ENCODE results near the gene IRX6. TPM values are rescaled to one million over a fixed set of nuclear protein-coding genes. Genes with fewer than 3 reads are reported as not detected.
A peak's percentile ranks its signal among the peaks of the same experiment; 100 is the strongest.

The IRX6 gene
- total RNA-seq, 1 donor from 2014 or later: not detected

GRCh38 chr16:55367866-55368603 is 44.0 kb downstream of the IRX6 start:
- DNase-seq: no peak

DNA sequence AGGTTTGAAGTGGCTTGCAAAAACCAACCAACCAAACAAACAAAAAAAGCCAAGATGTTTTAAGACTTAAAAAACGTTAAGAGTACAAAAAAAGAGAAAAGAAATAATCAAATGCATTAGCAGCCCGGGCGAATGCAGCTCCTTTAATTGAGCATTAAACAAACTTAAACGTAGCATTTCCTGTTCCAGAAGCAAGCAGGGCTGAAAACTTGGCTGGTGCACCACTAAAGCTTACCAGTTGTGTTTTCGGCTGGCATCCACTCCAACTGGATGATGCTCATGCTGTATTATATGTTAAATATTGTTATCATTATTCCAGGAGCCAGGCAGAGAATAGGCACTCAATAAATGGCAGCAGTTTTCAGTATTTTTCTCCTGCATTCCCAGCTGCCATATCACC is 45.1 kb downstream of the IRX6 start:
- DNase-seq: no peak

DNA sequence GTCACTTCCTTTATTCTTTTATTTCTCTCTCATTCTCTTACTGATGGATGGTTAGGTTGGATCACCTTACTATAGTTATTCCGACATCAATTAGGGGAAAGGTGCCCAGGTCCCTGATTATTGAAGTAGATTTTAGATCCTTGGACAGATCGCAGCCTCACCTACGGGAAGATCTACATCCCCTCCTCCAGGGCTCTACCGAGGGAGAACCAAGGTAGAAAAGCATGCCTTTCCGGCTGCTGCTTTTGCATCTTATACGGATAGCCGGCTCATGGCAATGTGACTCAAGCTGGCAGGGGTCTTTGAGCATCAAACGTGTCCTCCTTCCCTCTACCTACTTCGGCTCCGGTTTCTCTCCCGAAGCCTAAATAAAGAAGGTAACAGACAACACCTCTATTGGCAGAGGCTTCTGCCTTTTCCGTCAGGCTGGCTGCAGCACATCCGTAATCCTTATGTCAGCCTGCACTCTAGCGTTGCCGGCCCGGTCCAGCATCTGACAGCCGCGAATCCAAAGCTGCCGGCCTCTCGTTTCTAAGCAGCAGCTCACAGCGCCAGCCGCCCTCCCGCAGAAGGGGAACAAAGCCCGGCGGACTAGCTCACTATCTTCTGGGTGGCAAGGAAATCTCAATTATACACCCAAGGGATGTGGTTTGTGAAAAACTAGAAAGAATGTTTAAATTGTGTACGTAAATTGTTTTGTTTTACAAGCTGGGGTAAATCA is 46.9 kb downstream of the IRX6 start:
- peak; percentile 74 for DNase-seq

- no peak for DNase-seq
Measured at GRCh38 chr16:55372792-55373488, 48.9 kb downstream of the IRX6 start.

DNA sequence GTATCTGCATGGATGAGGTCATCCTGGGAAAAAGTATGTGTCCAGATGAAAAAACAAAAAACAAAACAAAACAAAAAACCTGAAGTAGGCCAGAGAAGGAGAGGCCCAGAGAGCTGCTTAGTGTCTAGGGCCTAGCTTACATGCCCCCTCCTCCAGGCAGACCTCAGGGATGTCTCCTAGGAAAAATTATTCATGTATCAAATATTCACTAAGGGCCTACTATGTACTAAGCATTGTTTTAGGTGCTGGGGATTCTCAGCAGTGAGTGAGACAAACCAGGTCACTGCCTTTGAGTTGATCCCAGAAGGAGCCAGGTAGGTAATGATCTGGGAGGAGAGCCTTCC is 49.5 kb downstream of the IRX6 start:
- no peak for DNase-seq

DNA sequence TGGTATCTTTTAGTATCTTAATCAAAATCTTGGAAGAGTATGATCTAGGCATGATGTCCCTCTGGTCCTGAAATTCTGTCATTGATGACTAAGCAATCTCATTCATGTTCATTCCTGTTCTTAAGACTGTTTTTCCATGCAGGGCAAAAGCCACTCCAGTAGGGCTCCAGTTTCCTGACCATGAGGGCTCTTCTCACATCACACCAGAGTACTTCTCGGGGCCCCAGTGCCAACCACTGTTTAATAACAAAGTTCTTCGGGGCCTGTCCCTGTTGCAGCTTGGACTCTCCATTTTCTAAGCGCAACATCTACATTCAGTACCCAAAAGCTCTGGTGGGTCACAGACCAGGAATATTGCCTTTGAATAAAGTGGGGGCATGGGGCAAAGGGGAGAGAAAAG is 52.0 kb downstream of the IRX6 start:
- DNase-seq: no peak

- no peak for DNase-seq
Measured at GRCh38 chr16:55376567-55377167, 52.7 kb downstream of the IRX6 start.

- DNase-seq: no peak
Measured at GRCh38 chr16:55377840-55378239, 53.8 kb downstream of the IRX6 start.

DNA sequence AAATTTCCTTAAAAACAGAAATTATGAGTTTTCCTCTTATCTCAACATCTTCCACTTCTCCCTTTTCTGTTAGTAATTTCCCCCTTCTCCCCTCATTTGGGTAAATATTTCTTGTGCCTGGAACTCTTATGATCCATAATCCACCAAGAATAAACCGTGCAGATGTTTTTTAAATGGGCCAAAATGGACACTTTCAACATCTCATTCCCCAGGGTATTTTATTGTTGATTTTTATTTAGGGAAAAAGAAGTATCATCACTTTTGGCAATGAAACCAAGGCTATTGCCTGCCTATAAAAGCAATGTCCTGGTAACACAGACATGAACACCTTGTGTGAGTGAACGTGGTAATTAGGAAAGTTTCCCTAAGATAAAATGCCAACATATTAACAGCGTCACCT is 54.6 kb downstream of the IRX6 start:
- DNase-seq: no peak

DNA sequence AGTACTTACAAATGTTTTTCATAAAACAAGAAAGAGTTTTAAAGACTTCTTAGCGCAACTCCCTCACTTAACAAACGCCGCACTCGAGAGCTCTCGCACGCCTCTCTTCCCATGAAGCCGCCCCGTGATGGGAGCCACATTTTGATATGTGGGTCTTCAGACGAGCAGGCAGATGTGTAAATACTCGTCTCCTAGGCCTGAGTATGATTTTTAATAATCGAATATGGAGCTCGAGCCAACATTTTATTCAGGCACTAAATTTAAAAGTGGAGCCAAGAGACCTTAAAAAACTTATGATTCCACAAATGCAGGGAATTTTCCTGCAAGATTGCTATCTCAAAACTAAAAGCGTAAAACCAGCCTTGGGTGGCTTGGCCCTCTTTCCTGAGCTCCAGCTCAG is 55.4 kb downstream of the IRX6 start:
- DNase-seq: no peak

DNA sequence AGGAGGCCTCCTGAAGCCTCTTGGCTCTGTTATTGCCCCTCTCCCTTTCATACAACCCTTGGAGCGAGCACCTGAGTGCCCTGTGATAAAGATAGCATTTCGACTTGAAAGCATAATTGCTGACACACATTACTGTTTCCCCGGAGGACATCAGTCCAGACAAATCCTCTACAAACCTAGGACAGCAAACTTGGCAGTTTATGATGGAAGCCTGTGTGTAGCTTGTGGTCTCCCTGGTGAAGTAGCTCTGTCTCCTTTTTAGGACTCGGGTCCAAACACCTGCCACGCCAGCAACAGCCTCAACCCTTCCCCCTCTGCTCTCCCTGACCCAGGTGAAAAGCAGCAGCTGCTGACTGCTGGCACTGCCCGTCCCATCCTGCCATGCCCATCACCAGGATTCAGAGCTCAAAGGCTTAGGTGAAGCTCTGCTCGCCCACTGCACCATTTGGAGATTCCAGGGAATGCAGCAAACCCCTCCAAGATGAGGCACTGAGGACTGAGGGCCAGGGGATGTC is 55.9 kb downstream of the IRX6 start:
- DNase-seq: no peak

Small RNA genes within 50 kb of the gene (small RNA-seq; reads per million reads assigned to genes)
- not detected for gene RN7SL841P

Other genes starting within 250 kb of the IRX6 start
- gene MMP2, start 155.0 kb downstream of the IRX6 start, total RNA-seq: 9.4 TPM
- 3.1 TPM for gene LPCAT2, start 184.9 kb downstream of the IRX6 start, total RNA-seq
- not detected for gene CAPNS2, start 242.5 kb downstream of the IRX6 start, total RNA-seq

Data from occipital lobe (tissue), 3 donors.